Adipocyte (in vitro differentiated cells): ENCODE data around the gene ATF6.

Experiments used
- DNase-seq: peaks from one replicate; pipeline ENCODE4 v3.0.0-alpha.2; 2015; ENCODE audit warnings: low read depth
- H3K27me3 ChIP-seq: replicated peaks from 2 replicates; pipeline ENCODE4 v1.7.0; 2013; ENCODE audit warnings: mild to moderate bottlenecking, low read length, moderate library complexity; ENCODE audit not compliant: control insufficient read depth, insufficient read depth
- H3K36me3 ChIP-seq: 2 replicates; pipeline ENCODE4 v1.7.0; 2013; ENCODE audit warnings: low read length, mild to moderate bottlenecking, moderate library complexity; ENCODE audit not compliant: control insufficient read depth, insufficient read depth, severe bottlenecking
- H3K4me1 ChIP-seq: 2 replicates; pipeline ENCODE4 v1.7.0; 2013; ENCODE audit warnings: mild to moderate bottlenecking, low read length, moderate library complexity; ENCODE audit not compliant: control insufficient read depth, insufficient read depth
- H3K4me3 ChIP-seq: 2 replicates; pipeline ENCODE4 v1.7.0; 2013; ENCODE audit warnings: mild to moderate bottlenecking, low read length, moderate library complexity
- H3K9ac ChIP-seq: 2 replicates; pipeline ENCODE4 v1.7.0; 2013; ENCODE audit warnings: mild to moderate bottlenecking, low read length, moderate library complexity
- H3K9me3 ChIP-seq: 2 replicates; pipeline ENCODE4 v1.7.0; 2013; ENCODE audit warnings: mild to moderate bottlenecking, low read length, moderate library complexity; ENCODE audit not compliant: control insufficient read depth

The ATF6 gene

DNA sequence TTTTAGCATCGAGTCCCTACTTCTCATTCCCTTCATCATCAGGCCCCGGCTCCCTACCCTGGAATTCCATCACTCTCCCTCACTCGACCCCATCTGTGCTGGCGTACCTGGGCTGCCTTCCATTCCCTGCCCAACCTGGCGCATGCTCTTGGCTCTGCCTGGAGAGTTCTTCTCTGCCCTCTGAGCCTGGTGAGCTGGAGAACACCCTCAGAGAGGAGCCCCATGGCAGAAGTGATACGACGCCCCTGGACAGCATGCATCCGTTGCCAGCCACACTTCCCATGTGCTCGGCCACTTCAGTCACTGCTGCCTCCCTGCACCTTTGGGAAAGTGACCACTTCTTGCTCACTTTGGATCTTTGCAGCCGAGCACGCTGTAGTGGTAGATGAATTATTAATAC, 227.5 kb downstream of the ATF6 start:
- Histone ChIP-seq H3K27me3 (no peaks in the 10 kb centered on the region), H3K36me3 (peaks cover 12% of the 10 kb centered on the region), H3K4me3 (no peak overlapping the region), H3K4me1 (peaks cover 8% of the 10 kb centered on the region), H3K9ac (no peak overlapping the region), H3K9me3 (no peaks in the 10 kb centered on the region)
- DNase-seq: no peak

DNA sequence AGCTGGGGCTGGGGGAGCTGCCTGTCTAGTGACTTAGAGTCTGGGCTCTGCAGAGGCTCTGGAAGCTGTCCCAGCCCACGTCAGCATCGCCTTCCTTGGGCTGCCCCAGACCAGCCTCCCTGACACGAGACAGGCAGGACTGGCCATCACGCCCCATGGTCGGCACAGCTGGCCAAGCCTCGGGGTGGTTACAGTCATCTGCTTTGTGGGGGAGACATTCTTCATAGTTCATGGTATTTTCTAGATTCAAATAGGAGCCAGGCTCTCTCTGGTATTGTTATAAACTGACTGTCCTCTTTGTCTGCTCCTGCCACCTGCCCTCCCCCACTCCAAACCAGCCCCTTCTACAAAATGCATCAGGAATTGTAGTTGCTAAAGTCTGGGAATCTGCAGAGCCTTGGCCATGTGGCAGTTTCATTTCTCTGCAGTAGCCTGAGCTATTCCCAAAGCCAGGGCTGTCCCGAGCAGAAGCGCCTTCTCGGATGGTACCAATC, 228.1 kb downstream of the ATF6 start:
- H3K36me3 ChIP-seq: peaks cover 12% of the 10 kb centered on the region
- H3K9me3 ChIP-seq: no peaks in the 10 kb centered on the region
- peak; percentile 65 for DNase-seq
- peak overlapping the region; percentile 5 for H3K4me3 ChIP-seq
- no peaks in the 10 kb centered on the region for H3K27me3 ChIP-seq
- H3K9ac ChIP-seq: no peak overlapping the region
- peaks cover 8% of the 10 kb centered on the region for H3K4me1 ChIP-seq

GRCh38 chr1:161997152-161997551, 231.0 kb downstream of the ATF6 start:
- no peaks in the 10 kb centered on the region for H3K9me3 ChIP-seq
- peaks cover 12% of the 10 kb centered on the region for H3K36me3 ChIP-seq
- DNase-seq: no peak
- H3K4me1 ChIP-seq: peaks cover 8% of the 10 kb centered on the region
- H3K27me3 ChIP-seq: no peaks in the 10 kb centered on the region
- no peak overlapping the region for H3K9ac ChIP-seq
- no peak overlapping the region for H3K4me3 ChIP-seq

DNA sequence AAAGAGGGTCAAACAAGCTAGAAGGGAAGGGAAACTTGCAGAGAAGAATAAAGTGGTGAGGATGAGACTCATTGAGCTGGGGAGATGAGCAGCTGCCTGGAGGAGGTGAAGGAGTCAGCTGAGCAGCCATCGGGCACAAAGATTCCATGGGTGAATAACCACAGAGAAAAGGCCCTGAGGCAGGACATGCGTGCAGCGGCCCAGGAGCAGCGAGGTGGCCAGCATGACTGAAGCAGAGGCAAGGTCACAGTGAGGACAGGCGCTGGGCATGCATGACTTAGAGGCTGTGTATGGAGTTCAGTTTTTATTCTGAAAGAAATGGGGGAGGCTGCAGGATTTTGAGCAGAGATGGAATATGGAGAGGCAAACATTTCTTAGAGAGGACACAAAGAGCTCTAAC, 232.7 kb downstream of the ATF6 start:
- Histone ChIP-seq H3K27me3 (no peaks in the 10 kb centered on the region), H3K4me3 (no peak overlapping the region), H3K36me3 (peaks cover 7% of the 10 kb centered on the region), H3K9ac (no peak overlapping the region), H3K9me3 (no peaks in the 10 kb centered on the region), H3K4me1 (peaks cover 20% of the 10 kb centered on the region)
- no peak for DNase-seq

DNA sequence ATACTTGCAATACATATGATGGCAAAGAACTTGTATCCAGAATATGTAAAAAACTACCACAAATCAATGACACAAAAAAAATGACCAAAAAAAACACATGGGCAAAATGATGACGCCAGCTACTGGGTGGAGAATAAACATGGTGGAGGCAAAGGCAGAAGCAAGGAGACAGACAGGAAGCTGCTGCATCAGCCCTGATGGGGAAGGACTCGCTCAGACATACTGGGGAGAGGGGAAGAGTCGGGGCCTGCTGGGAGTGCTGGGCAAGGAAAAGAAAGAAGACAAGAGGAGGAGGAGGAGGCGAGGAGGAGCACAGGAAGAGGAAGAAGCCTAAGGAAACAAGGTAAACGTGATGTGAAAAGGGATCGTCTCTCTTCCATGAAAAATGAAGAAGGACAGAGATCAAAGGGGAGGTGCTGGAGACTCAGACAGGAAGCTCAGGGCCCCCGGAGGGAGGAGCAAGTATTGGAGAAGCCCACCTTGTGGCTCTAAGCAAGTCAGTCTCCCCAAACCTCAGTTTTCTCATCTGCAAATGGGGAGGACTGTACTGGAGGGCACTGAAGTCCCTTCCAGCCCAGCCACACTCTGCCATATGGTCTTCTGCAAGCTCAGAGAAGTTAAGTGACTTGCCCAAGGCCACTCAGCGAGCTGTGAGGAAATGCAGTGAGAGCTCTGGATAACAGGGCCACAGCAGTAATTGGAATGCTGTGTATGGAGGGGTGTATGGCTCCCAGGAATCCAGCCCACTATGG, 233.4 kb downstream of the ATF6 start:
- Histone ChIP-seq H3K4me1 (peaks cover 24% of the 10 kb centered on the region), H3K36me3 (peaks cover 7% of the 10 kb centered on the region), H3K4me3 (no peak overlapping the region), H3K27me3 (no peaks in the 10 kb centered on the region), H3K9me3 (no peaks in the 10 kb centered on the region), H3K9ac (no peak overlapping the region)
- DNase-seq: no peak

GRCh38 chr1:162000053-162000420, 233.9 kb downstream of the ATF6 start:
- no peak for DNase-seq
- H3K9ac ChIP-seq: no peak overlapping the region

GRCh38 chr1:162003061-162003829, 237.1 kb downstream of the ATF6 start:
- H3K36me3 ChIP-seq: no peaks in the 10 kb centered on the region
- H3K9me3 ChIP-seq: no peaks in the 10 kb centered on the region
- peak; percentile 94 for DNase-seq
- peak overlapping the region; percentile 48 for H3K9ac ChIP-seq
- peak overlapping the region; percentile 49 for H3K4me3 ChIP-seq
- H3K4me1 ChIP-seq: peaks cover 21% of the 10 kb centered on the region
- no peaks in the 10 kb centered on the region for H3K27me3 ChIP-seq

More at GRCh38 chr1:162000053-162000420, 233.9 kb downstream of the ATF6 start:
- Histone ChIP-seq H3K4me3 (no peak overlapping the region), H3K4me1 (peaks cover 21% of the 10 kb centered on the region), H3K27me3 (no peaks in the 10 kb centered on the region), H3K9me3 (no peaks in the 10 kb centered on the region), H3K36me3 (peaks cover 7% of the 10 kb centered on the region)

GRCh38 chr1:162003830-162004215, 237.7 kb downstream of the ATF6 start:
- Histone ChIP-seq H3K4me3 (peak overlapping the region; percentile 49), H3K36me3 (no peaks in the 10 kb centered on the region), H3K27me3 (no peaks in the 10 kb centered on the region), H3K9ac (peak overlapping the region; percentile 48), H3K9me3 (no peaks in the 10 kb centered on the region), H3K4me1 (peaks cover 21% of the 10 kb centered on the region)
- peak; percentile 88 for DNase-seq

- no peak for DNase-seq
- no peak overlapping the region for H3K4me3 ChIP-seq
- no peaks in the 10 kb centered on the region for H3K9me3 ChIP-seq
- no peaks in the 10 kb centered on the region for H3K36me3 ChIP-seq
- no peaks in the 10 kb centered on the region for H3K27me3 ChIP-seq
- H3K4me1 ChIP-seq: peaks cover 21% of the 10 kb centered on the region
- no peak overlapping the region for H3K9ac ChIP-seq
These were observed 238.4 kb downstream of the ATF6 start for GRCh38 chr1:162004441-162004950.

DNA sequence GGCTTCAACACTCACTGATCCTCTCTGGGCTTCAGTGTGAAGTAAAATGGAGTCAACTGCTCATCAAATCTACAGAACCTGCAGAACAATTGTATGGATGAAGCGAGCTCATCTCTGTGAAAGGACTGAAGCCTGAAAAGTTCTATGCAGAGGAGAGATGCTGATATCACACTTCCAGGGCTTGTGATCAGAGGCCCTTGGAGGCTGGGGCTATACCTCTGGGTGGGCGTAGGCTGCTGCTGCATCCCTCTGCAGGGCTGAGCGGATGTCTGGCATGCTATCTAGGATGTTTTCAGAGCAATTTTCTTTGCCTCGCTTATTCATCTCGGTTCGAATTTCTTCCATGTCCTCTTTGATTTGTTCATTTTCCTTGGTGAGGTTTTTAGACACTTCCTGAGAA, 240.0 kb downstream of the ATF6 start:
- peaks cover 21% of the 10 kb centered on the region for H3K4me1 ChIP-seq
- H3K4me3 ChIP-seq: no peak overlapping the region
- no peaks in the 10 kb centered on the region for H3K9me3 ChIP-seq
- H3K9ac ChIP-seq: no peak overlapping the region
- H3K27me3 ChIP-seq: no peaks in the 10 kb centered on the region
- DNase-seq: no peak
- no peaks in the 10 kb centered on the region for H3K36me3 ChIP-seq

- Histone ChIP-seq H3K36me3 (no peaks in the 10 kb centered on the region), H3K4me3 (no peak overlapping the region), H3K4me1 (peaks cover 20% of the 10 kb centered on the region), H3K27me3 (no peaks in the 10 kb centered on the region), H3K9ac (no peak overlapping the region), H3K9me3 (no peaks in the 10 kb centered on the region)
- no peak for DNase-seq
These were observed 241.3 kb downstream of the ATF6 start for GRCh38 chr1:162007466-162007865.
